ENCODE data around the gene TMTC2. TPM values are rescaled to one million over a fixed set of nuclear protein-coding genes. Genes with fewer than 3 reads are reported as not detected.

The TMTC2 gene
- total and polyA plus RNA-seq, 3 donors from 2014 or later, result 8.1 to 22.4 (median 19.4) TPM

- no peak for DNase-seq
- H3K4me1 ChIP-seq, result no peaks in the 10 kb centered on the region
- H3K36me3 ChIP-seq (ENCODE audit: low read depth, missing control alignments), result no peaks in the 10 kb centered on the region
- no peak overlapping the region for H3K27ac ChIP-seq
- TF ChIP-seq CTCF (IDR thresholded peaks at IDR 0.05) (no peak), POLR2A (IDR thresholded peaks at IDR 0.05) (no peak)
- intact Hi-C loops (cut with DNase I; ENCODE audit: low total_unique reads), result no loop called here
- H3K9me3 ChIP-seq, result no peaks in the 10 kb centered on the region
- 89 to 91% methylated on average over 12 of the region's 12 CpGs for WGBS, 2 donors
- no peaks in the 10 kb centered on the region for H3K27me3 ChIP-seq
- no peak overlapping the region for H3K4me3 ChIP-seq
Observed at GRCh38 chr12:82698708-82699564, 12.2 kb downstream of the TMTC2 start.

- no peaks in the 10 kb centered on the region for H3K9me3 ChIP-seq
- no peaks in the 10 kb centered on the region for H3K27me3 ChIP-seq
- intact Hi-C loops (cut with DNase I; ENCODE audit: low total_unique reads), result no loop called here
- no peak for TF ChIP-seq CTCF (IDR thresholded peaks at IDR 0.05)
- no peak for TF ChIP-seq POLR2A (IDR thresholded peaks at IDR 0.05)
- 98 to 99% methylated on average over 3 of the region's 3 CpGs for WGBS, 2 donors
- H3K4me1 ChIP-seq, result peaks cover 16% of the 10 kb centered on the region
- no peak overlapping the region for H3K4me3 ChIP-seq
- no peak for DNase-seq
- H3K36me3 ChIP-seq (ENCODE audit: low read depth, missing control alignments), result no peaks in the 10 kb centered on the region
- H3K27ac ChIP-seq, result no peak overlapping the region
Observed at GRCh38 chr12:82705774-82706173, 19.1 kb downstream of the TMTC2 start.

GRCh38 chr12:82708061-82708879, 21.6 kb downstream of the TMTC2 start:
- intact Hi-C loops (cut with DNase I; ENCODE audit: low total_unique reads), result no loop called here
- Histone ChIP-seq H3K36me3 (ENCODE audit: low read depth, missing control alignments) (no peaks in the 10 kb centered on the region), H3K27ac (peak overlapping the region in 1 of 2 donors; percentile 42), H3K27me3 (no peaks in the 10 kb centered on the region), H3K4me3 (no peak overlapping the region), H3K4me1 (peaks cover 16% of the 10 kb centered on the region), H3K9me3 (no peaks in the 10 kb centered on the region)
- 26 to 27% methylated on average over 10 of the region's 10 CpGs for WGBS, 2 donors
- peak; percentile 75 for DNase-seq
- TF ChIP-seq CTCF (IDR thresholded peaks at IDR 0.05) (no peak), POLR2A (IDR thresholded peaks at IDR 0.05) (no peak)

- Histone ChIP-seq H3K4me1 (peaks cover 16% of the 10 kb centered on the region), H3K36me3 (ENCODE audit: low read depth, missing control alignments) (no peaks in the 10 kb centered on the region), H3K9me3 (no peaks in the 10 kb centered on the region), H3K27me3 (no peaks in the 10 kb centered on the region), H3K4me3 (no peak overlapping the region), H3K27ac (no peak overlapping the region)
- intact Hi-C loops (cut with DNase I; ENCODE audit: low total_unique reads), result no loop called here
- WGBS, 2 donors, result 92 to 93% methylated on average over 2 of the region's 2 CpGs
- TF ChIP-seq CTCF (IDR thresholded peaks at IDR 0.05) (no peak), POLR2A (IDR thresholded peaks at IDR 0.05) (no peak)
- no peak for DNase-seq
Observed at GRCh38 chr12:82709794-82710355, 23.2 kb downstream of the TMTC2 start.

All from testis (tissue), 3 donors.